HL-60 (cell line): ENCODE measurements around the gene NUDT17.
"Not testable (repeated sequence)": the region's sequence is repeated elsewhere in the genome, so short reads cannot be mapped to it uniquely, and the experiment has no call there.

Experiments used
- DNase-seq, 2 experiments: peaks; one replicate each; pipeline ENCODE4 v3.0.0-alpha.2; 2010 to 2020; ENCODE audit warnings: low read depth in 1 of 2, low spot score in 1 of 2
- H3K27ac ChIP-seq: fragments of 250-450 bp; sonication (Bioruptor Pico); replicated peaks from 2 replicates; pipeline ENCODE4 v1.5.1; 2020; ENCODE audit warnings: mild to moderate bottlenecking, moderate library complexity
- H3K27me3 ChIP-seq: fragments of 250-450 bp; sonication (Bioruptor Pico); 2 replicates; pipeline ENCODE4 v1.5.1; 2021; ENCODE audit warnings: mild to moderate bottlenecking, moderate library complexity; ENCODE audit not compliant: insufficient read depth, poor library complexity, severe bottlenecking
- H3K4me3 ChIP-seq: replicated peaks from 2 replicates; pipeline ENCODE4 v1.5.1; 2011; ENCODE audit warnings: mild to moderate bottlenecking, control low read depth, low read length; ENCODE audit not compliant: insufficient read depth
- CTCF ChIP-seq: IDR thresholded peaks from one replicate; pipeline ENCODE4 v1.5.1; 2011; ENCODE audit warnings: low read length, control low read depth, inconsistent platforms; ENCODE audit not compliant: insufficient read depth
- GABPA ChIP-seq: IDR thresholded peaks from 2 replicates; pipeline ENCODE4 v1.6.1; 2012; ENCODE audit warnings: low read depth
- POLR2AphosphoS5 ChIP-seq: IDR thresholded peaks from 2 replicates; pipeline ENCODE4 v1.6.1; 2012; ENCODE audit warnings: low read depth
- SPI1 ChIP-seq: IDR thresholded peaks from 2 replicates; pipeline ENCODE4 v1.6.1; 2012; ENCODE audit warnings: low read depth, mild to moderate bottlenecking, borderline replicate concordance
- TF ChIP-seq, protein P1 (sequence below): IDR thresholded peaks from 2 replicates; pipeline ENCODE4 v1.6.1; 2012; ENCODE audit warnings: low read depth; ENCODE audit not compliant: insufficient replicate concordance

NUDT17 gene

DNA sequence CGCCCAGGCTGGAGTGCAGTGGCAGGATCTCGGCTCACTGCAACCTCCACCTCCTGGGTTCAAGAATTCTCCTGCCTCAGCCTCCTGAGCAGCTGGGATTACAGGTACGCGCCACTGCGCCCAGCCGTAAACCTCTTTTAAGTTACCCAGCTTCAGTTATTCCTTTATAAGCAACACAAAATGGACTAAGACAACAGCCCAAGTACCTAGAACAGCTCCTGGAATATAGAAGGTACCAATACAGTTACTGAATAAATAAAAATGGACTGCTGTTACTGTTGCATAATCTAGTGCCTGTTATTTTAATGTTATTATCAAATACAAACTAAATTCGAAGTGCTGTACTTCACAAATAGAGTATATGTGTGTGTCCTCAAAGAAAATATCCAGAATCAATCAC, 38.6 kb upstream of the NUDT17 start:
- H3K4me3 ChIP-seq = no peak overlapping the region
- H3K27ac ChIP-seq = no peak overlapping the region
- no peak for TF ChIP-seq SPI1
- TF ChIP-seq GABPA = no peak
- TF ChIP-seq, protein P1, sequence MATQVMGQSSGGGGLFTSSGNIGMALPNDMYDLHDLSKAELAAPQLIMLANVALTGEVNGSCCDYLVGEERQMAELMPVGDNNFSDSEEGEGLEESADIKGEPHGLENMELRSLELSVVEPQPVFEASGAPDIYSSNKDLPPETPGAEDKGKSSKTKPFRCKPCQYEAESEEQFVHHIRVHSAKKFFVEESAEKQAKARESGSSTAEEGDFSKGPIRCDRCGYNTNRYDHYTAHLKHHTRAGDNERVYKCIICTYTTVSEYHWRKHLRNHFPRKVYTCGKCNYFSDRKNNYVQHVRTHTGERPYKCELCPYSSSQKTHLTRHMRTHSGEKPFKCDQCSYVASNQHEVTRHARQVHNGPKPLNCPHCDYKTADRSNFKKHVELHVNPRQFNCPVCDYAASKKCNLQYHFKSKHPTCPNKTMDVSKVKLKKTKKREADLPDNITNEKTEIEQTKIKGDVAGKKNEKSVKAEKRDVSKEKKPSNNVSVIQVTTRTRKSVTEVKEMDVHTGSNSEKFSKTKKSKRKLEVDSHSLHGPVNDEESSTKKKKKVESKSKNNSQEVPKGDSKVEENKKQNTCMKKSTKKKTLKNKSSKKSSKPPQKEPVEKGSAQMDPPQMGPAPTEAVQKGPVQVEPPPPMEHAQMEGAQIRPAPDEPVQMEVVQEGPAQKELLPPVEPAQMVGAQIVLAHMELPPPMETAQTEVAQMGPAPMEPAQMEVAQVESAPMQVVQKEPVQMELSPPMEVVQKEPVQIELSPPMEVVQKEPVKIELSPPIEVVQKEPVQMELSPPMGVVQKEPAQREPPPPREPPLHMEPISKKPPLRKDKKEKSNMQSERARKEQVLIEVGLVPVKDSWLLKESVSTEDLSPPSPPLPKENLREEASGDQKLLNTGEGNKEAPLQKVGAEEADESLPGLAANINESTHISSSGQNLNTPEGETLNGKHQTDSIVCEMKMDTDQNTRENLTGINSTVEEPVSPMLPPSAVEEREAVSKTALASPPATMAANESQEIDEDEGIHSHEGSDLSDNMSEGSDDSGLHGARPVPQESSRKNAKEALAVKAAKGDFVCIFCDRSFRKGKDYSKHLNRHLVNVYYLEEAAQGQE = no peak
- TF ChIP-seq CTCF = no peak
- TF ChIP-seq POLR2AphosphoS5 = no peak
- DNase-seq = no peak
- no peaks in the 10 kb centered on the region for H3K27me3 ChIP-seq

DNA sequence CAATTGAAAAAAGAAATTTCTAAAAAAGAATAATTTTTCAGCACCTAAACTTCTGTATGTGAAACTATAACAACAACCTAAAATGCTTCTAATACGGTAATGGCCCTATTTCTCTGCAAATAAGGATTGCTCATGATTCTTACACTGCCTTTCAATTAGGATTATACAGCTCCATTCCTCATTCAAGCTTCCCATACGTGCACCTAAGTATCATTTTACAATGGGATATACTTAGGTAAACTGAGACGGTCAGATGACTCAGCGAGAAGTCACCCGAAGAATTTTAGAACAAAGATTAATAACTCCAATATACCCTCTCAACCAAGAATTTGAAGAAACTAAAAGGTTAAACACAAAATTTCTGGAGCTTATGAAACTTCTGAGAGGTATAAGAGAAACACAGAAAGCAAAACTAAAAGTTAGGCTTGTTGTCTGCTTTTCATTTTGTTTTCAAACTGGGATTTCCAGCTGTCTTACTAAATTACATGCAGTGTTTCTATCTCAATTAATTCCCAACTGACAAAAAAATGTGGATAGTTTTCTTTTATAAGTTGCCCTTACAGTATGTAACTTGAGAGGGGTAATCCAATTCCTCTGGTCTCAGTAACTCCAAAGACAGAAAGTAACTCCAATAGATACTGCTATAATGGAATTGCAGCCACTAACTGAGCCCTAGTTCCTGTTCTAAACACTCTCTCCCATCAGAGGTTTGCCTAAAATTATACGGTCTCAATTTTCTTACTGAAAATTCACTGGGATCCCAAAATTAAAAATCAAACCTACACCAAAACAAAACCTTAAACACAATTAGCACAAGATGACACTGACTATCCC, 32.2 kb upstream of the NUDT17 start:
- not testable (repeated sequence) for H3K4me3 ChIP-seq, DNase-seq, H3K27ac ChIP-seq, H3K27me3 ChIP-seq

DNA sequence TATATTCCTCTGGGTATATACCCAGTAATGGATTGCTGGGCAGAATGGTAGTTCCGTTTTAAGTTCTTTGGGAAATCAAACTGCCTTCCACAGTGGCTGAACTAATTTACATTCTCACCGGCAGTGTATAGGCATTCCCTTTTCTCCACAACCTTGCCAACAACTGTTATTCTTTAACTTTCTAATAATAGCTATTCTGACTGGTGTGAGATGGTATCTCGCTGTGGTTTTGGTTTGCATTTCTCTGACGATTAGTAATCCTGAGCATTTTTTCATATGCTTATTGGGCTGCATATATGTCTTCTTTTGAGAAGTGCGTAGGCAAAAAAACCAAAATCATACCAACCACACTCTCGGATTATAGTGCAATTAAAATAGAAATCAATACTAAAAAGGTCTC, 27.3 kb upstream of the NUDT17 start:
- H3K27ac ChIP-seq, H3K27me3 ChIP-seq, H3K4me3 ChIP-seq, DNase-seq: not testable (repeated sequence)

DNA sequence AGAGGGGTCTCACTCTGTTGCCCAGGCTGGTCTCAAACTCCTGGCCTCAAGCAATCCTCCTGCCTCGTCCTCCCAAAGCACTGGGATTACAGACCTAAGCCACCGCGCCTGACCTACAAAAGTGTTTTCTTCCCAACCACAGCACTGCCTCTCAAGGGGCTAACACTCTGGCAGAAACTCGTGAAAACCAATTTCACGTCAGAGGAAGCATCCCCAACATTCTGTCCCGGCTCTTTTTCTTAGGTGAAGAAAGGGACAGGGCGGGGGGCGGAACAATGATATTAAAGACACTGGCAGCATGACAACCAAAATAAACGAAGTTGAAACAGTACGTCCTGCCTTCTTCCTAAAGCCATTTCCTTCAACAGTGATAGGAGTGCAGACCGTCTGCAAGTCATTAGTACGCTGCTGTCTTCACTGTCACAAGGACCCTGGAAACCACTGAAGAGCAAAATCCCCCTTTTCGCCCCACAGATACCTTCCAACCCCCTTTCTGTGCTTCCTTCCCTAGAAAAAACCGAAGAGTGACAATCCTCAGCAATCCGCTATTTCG, 22.6 kb upstream of the NUDT17 start:
- not testable (repeated sequence) for H3K4me3 ChIP-seq, H3K27ac ChIP-seq, H3K27me3 ChIP-seq, DNase-seq

DNA sequence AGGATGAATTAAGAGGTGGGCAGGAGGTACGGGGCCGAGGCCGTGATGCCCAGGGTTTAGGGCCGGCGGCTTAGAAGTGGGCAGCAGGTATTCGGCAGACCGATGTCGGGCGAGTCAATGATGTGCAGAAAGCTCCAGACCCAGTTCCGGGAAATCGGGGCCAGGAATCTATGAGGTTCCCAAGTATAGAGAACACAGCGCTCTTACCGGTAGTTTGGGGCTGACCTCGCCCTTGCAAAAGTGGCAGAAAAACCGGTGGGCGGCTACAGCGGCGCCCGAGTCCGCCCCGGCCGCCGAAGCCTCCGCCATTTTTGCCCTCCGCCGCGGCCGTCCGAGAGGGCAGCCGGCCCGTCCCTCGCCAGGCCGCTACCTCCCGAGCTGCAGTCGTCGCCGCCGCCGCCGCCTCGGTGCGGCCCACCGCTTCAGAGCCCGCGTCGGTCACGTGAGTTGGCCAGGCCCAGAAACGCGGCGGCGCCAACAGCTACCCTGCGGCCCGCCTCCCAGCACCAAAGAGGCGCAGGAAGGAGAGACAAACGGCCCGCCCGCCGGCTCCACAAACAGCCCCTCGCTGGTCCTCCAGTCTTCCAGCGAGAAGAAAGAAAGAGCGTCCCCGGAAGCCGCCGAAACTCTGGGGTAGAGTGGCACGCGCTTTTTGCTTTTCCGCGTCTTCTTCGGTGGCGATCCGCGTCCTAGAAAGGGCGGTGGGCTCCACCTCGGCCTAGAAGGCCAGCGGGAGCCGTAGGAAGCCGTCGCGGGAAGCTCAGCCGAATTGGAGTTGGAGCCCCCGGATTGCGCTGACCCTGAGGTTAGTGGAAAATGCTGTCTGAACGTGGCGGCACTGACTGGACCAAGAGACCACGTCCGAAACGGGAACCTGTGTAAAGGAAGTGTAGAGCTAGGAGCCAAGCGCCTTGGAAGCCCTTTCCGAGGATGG, 21.6 kb upstream of the NUDT17 start, which contains the start of the genes POLR3C and RNF115:
POLR3C (plus strand) TSS at position 636 of the 934 bp plus-strand sequence. CDS start 1,577 bp downstream, outside the sequence.
RNF115 (minus strand) TSS at position 531 of the 934 bp plus-strand sequence; CDS start at position 309, 222 bp downstream.
- H3K4me3 ChIP-seq = peak within 1 kb of the TSS; percentile 93
- TF ChIP-seq, protein P1 = peak; percentile 78
- no peak for TF ChIP-seq CTCF
- TF ChIP-seq SPI1 = peak; percentile 53; the same call in 1 of the 2 replicates
- TF ChIP-seq GABPA = peak; percentile 84
- TF ChIP-seq POLR2AphosphoS5 = peak; percentile 95
- peak within 1 kb of the TSS; percentile 89 for H3K27ac ChIP-seq
- DNase-seq = peak; percentile 83 to 95
- H3K27me3 ChIP-seq = no peaks in the 10 kb centered on the region
